Esophagus muscularis mucosa (tissue), 4 donors: ENCODE measurements around the gene IGSF23.

ENCODE experiments used
- CTCF ChIP-seq, 3 experiments: fragments of 200-600 bp in 2 of 3; fragments of 450-650 bp in 1 of 3; sonication (generic) in 2 of 3; IDR thresholded peaks; one replicate each; pipeline ENCODE4 v1.5.1; 2017 to 2019; ENCODE audit warnings: antibody characterized with exemption in 3 of 3, mild to moderate bottlenecking in 2 of 3, moderate library complexity in 1 of 3
- EP300 ChIP-seq: sonication (generic); formaldehyde crosslinking; IDR thresholded peaks from one replicate; pipeline ENCODE4 v1.6.1; 2017; ENCODE audit warnings: antibody characterized with exemption
- POLR2AphosphoS5 ChIP-seq, 2 donors: sonication (generic); formaldehyde crosslinking; IDR thresholded peaks; one replicate each; pipeline ENCODE4 v1.6.1; 2017; ENCODE audit warnings: antibody characterized with exemption in 2 of 2

- no peak for TF ChIP-seq EP300
- peak; percentile 41 to 60 (median 48) for TF ChIP-seq CTCF (IDR thresholded peaks at IDR 0.05)
- no peak for TF ChIP-seq POLR2AphosphoS5 (IDR thresholded peaks at IDR 0.05)
Measured at GRCh38 chr19:44576843-44577565, 36.4 kb upstream of the IGSF23 start.
